NOMO-1 (cell line): ENCODE measurements around the gene C20orf141.

Experiments used
- DNase-seq, 2 experiments: peaks; one replicate each; lab custom pipeline; 2025; ENCODE audit not compliant: unreplicated experiment in 2 of 2; lab: John Stamatoyannopoulos, UW

C20orf141 gene

DNA sequence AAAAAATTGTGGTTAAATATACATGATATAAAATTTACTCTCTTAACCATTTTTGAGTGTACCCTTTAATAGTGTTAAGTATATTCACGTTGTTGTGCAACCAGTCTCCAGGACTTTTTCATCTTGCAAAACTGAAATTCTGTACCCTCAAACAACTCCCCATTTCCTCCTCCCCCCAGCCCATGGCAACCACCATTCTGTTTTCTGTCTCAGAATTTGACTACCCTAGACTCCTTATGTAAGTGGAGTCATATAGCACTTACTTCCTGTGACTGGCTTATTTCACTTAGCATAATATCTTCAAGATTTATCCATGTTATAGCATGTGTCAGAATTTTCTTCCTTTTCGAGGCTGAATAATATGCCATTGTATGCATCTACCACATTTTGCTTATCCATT lies 30.8 kb downstream of the C20orf141 start:
- DNase-seq: no peak

DNA sequence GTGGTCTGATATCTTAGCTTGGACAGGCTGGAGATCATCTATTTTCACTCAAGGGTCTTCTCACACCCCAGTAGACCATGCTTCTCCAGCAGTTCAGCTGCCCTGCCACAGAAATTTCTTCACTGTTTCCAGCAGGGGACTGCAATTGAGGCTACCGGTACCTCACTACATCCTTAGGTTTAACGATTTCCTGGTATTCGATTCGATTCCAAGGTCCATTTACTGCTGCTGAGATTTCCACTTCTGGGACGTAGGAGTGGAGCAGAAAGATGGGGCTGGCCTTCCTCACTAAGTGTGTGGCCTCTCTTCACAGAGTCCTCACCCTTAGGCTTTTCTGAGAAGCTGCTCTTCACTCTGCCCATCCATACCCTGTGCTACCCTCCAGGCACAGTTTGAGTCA lies 31.9 kb downstream of the C20orf141 start:
- no peak for DNase-seq

DNA sequence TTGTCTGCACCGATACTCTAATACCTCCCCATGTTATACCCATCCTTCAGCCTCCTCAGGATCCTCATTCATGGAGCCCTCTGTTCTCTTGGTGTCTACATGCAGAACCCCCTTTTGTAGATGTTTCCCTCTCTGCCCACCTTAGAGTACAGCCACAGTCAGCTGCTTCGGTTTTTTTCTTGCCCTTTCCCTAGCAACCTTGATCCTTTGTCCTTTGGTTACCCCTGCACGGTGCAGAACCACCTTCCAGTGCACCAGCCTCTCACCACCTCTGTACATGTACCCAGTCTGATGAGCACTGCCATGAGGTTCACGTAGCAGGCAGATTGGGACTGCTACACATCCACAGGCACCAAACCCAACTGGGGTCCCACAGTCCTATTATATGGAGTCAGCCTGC lies 33.0 kb downstream of the C20orf141 start:
- DNase-seq: no peak

DNA sequence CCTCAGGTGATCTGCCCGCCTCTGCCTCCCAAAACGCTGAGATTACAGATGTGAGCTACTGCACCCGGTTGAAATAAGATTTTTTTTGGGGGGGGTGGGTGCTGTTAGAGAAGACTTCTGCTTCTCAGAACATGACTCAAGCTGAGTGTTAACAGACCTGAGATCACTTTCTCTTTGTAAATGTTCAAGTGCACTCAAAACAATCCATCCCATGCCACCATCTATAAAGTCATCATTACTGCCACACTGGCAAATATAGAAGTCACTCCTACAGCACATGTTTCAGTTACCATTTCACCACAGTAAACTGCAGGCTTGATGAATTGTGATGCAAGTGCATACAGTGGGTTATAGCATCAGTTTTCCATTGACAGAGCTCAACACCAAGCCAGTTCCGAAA lies 34.7 kb downstream of the C20orf141 start:
- DNase-seq: no peak

DNA sequence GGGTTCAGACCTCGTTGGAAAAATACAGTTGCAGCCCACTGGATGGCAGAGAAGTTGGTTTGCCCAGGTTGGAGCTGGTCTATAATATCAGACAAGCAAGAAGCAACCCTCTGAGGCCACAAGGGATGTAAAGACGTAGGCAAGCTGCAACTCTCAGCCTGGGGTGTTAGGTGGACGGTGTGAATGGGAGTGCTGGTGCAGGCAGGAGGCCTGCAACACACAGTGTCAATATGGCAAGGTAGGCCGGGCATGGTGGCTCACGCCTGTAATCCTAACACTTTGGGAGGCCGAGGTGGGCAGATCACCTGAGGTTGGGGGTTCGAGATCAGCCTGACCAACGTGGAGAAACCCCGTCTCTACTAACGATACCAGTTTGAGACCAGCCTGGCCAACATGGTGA lies 36.3 kb downstream of the C20orf141 start:
- DNase-seq: no peak

DNA sequence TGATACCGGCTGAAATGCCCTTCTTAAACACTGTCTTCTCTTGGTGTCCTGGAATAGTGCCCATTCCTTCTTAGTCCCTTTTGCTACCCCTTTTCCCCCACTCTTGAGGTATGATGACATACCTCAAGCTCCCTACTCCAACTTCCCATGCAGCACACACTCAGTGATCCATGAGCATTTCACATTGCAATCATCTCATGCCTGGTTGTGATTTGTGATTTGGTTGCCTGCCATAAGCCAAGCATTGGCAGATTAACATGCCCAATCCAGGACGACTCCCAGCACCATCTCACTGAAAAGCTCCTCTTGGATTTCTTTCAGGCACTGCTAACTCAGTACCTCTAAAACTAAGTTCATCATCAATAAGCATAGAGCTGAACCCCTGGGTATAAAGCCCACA lies 43.8 kb downstream of the C20orf141 start:
- DNase-seq: no peak

DNA sequence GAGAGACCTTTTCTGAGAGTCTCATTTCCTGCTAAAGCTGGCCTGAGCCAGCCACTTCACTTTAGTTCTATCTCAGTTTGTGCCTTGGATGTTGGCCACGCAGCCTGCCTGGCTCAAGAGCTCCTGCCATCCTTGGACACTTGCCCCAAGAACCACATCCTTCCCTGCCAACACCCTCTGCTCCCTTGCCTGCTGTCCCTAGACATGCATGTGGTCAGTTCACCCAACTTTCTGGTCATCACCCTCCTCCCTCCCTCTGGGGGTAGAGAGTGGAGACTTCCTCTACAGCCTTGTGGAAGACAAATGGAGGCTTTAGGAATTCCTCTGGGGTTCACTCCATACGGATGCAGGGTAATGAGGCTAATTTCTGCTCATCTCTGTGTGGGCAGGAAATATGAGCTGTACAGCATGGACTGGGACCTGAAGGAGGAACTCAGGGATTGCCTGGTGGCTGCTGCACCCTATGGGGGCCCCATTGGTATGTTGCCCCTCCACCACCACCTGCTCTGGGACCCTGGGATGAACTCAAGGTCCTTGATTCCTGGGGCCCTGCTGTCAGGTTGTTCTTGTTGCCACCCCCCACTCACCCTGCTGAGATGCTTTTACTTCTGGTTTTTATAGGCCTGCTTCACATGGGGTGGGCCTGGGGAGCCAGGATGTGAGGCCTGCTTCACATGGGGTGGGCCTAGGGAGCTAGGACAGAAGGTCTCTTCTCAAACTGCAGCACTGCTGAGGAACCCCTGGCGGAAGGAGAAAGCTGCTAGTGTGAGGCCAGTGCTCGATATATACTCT lies 44.7 kb downstream of the C20orf141 start:
- DNase-seq: no peak

DNA sequence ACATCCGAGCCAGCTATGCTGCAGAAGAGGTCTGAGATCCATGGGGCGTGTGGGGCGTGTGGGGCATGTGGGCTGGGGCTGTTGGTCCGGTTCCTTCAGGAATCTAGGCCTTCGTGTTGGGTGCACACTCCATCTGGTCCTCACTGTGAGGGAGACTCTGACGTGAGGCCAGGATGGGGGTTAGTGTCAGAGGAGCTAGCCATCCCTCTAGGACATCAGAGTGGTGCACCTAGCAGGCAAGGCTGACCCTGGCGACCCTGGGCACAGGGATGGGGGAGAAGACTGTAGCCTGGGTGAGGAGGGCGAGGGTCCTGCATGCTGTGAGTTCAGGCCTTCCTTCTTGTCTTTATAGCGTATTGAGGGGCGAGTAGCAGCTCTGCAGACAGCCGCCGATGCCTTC lies 49.8 kb downstream of the C20orf141 start:
- no peak for DNase-seq

DNA sequence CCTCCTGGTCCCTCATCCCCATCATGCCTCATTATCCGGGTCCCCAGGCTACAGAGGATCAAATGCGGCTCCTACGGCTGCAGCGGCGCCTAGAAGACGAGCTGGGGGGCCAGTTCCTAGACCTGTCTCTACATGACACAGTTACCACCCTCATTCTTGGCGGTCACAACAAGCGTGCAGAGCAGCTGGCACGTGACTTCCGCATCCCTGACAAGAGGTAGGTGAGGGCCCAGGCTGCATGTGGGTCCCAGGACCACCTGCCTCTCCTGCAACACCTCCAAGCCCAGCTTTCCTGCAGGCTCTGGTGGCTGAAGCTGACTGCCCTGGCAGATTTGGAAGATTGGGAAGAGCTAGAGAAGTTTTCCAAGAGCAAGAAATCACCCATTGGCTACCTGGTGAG lies 50.3 kb downstream of the C20orf141 start:
- DNase-seq: no peak
